H54 (cell line): ENCODE measurements around the gene TCP11.

Source experiments
- DNase-seq: peaks from one replicate; pipeline ENCODE4 v3.0.0; 2011; ENCODE audit warnings: low spot score, mixed read lengths; ENCODE audit not compliant: insufficient read length
- FAIRE-seq: peaks from 3 replicates; lab custom pipeline; 2011; peaks lifted over from hg19 to GRCh38; lab: Jason Lieb, UNC
- POLR2A ChIP-seq: IDR thresholded peaks from 2 replicates; pipeline ENCODE4 v1.6.1; 2011; ENCODE audit warnings: low read depth, mild to moderate bottlenecking, low read length

The TCP11 gene

DNA sequence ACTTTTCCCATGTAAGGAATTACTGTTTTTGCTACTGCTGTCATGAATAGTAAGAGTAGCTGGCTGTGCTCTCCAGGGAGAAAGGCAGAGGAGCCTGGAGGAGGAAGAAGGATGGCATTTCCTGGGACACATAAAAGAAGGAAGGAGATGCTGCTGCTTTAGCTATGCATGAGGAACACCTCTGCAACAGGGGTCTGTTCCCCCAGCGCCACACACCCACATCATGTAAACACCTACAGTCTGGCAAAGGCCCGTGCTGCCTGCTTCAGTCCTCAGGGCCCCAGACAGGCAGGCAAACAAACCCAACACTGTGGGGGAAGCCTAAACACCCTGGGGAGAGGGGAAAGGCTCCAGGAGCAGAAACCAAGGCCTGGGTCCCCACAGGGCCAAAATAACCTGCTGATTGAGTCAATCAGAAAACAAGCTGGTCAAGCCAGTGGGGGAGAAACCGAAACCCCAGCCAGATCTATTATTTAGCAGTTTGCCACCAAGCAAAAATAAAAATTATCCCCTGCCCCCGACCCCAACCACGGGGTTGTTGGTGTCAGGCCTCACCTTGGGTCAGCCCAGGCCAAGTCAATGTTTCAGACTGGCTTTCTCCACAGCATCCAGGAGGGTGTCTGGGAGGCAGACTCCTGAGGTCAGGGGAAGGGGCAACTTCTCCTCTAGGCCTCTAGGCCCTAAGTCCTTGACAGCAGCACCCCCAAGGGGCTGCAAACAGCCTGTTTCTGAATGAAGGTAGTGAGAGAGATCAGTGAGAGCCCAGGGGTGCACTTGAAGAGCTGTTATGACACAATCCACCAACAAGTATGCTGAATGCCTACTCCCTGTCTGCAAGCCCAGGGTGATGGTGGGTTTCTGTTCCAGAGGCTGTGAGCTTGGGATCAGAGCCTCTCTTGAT is 38.0 kb upstream of the TCP11 start:
- no peak for DNase-seq
- TF ChIP-seq POLR2A, result no peak

DNA sequence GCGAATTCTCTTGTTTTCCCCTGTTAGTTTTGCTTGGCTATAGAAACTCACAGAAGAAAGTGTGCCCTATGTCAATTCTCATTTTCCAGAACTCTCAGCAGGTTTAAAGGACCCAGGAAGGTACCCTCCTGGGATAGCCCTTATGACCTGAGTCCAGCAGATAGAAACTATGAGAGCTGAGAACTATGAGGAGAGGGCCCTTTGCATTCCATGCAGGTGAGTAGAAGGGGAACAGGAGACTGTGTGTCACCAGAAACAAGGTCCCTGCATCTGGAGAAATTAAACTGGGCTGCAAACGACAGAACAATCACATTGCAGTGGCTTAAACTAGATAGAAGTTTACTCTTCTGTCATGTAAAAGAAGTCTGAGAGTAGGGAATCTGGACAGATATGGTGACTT is 36.9 kb upstream of the TCP11 start:
- DNase-seq, result no peak
- no peak for FAIRE-seq
- no peak for TF ChIP-seq POLR2A

More for the DNA sequence above, 38.0 kb upstream of the TCP11 start:
- no peak for FAIRE-seq

DNA sequence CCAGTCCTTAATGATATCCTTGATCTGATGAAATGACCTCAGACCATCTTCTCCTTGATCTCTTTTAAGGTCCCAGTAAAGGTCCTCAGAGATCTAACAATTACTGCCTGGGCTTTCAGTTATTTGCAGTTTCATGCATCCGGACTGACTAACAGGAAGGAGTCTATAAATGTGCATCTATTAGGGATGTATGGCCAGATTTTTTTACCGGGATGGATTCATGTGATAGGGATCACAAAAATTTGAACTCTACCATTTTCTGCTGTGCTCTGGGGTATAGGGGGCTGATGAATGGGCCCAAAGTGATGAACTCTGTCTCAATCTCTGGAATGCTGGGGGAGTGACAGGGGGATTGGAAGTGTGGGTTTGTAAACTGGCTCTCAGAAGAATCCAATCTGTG is 36.5 kb upstream of the TCP11 start:
- no peak for TF ChIP-seq POLR2A
- DNase-seq, result no peak
- no peak for FAIRE-seq

GRCh38 chr6:35177157-35177556 is 36.0 kb upstream of the TCP11 start:
- no peak for DNase-seq
- FAIRE-seq, result no peak
- TF ChIP-seq POLR2A, result no peak

DNA sequence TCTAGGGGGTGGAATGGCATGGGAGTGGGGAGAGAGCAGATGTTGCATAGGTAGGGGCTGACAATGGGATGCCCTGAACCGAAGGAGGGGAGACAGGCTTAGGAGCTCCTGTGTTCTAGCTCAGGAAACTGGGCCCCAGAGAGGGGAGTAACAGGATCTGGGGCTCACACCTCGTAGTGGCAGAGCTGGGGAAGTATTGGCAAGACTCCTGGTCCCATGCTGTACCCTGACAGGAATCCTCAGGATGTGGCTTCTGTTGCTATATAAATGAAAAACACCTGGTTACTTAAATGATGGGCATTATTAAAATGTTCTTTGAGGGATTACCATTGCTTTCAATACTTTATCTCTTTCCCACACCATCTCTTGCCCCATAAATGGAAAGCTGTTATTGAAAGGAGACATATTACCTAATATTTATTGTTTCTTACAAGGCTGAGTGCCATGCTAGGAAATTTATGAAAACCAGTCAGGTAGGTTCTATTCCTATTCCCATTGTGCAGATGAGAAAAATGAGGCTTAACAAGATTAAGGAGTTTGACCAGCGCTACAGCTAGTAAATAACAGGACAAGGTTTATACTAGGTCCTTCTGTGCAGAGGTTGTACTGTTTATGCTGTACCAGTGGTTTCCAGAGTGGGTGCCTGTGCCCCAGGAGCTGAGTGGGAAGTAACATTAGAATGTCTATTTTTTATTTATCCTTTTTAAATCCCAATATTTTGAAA is 35.3 kb upstream of the TCP11 start:
- FAIRE-seq (no peak), DNase-seq (no peak)
- TF ChIP-seq POLR2A, result no peak

GRCh38 chr6:35174501-35174900 is 33.4 kb upstream of the TCP11 start:
- TF ChIP-seq POLR2A, result no peak
- no peak for DNase-seq
- no peak for FAIRE-seq

- no peak for TF ChIP-seq POLR2A
- no peak for FAIRE-seq
- no peak for DNase-seq
Measured at GRCh38 chr6:35174088-35174434, 32.9 kb upstream of the TCP11 start.

- FAIRE-seq (no peak), DNase-seq (no peak)
- no peak for TF ChIP-seq POLR2A
Measured at GRCh38 chr6:35173427-35174087, 32.4 kb upstream of the TCP11 start.

DNA sequence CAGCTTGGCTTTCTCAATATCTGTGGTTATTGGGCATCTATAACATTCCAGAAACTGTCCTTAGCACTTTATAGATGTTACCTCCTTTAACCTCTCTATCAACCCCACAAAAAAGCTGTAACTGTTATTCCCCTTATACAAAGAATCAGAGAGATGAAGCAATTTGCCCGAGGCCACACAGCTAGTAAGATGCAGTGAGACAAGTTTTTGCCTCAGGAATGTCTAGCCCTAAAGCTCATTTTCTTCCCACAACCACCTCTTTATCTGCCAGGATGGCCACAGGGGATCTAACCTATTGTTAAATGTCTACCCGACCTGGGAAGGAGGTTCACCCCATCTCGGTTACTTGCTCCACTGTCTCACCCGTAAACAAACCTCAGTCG is 31.9 kb upstream of the TCP11 start:
- TF ChIP-seq POLR2A, result no peak
- DNase-seq, result no peak
- no peak for FAIRE-seq

GRCh38 chr6:35170891-35171290 is 29.8 kb upstream of the TCP11 start:
- FAIRE-seq, result no peak

GRCh38 chr6:35170166-35170565 is 29.0 kb upstream of the TCP11 start:
- DNase-seq (no peak), FAIRE-seq (no peak)
- TF ChIP-seq POLR2A, result no peak

More at GRCh38 chr6:35170891-35171290, 29.8 kb upstream of the TCP11 start:
- no peak for TF ChIP-seq POLR2A
- no peak for DNase-seq

DNA sequence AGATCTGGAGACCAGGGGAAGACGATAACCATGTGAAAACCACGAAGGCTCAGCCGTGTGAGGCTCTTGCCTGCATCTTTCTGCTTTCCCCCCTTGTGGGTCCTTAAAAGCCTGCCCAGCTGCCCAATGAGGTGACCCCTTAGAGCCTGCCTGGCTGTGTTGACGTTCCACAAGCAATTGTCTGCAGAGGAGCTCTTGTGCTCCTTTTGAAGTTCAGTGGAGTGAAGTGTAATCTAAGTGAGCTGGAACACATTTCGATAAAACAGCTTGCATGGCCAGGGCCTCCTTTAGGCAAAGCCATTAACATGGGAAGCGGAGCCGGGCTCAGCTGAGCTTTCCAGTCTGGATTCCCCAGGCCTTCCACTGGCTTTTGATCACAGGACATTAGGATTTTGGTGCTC is 27.3 kb upstream of the TCP11 start:
- FAIRE-seq (no peak), DNase-seq (no peak)
- no peak for TF ChIP-seq POLR2A

- FAIRE-seq, result no peak
- no peak for TF ChIP-seq POLR2A
- no peak for DNase-seq
Measured at GRCh38 chr6:35167505-35167904, 26.4 kb upstream of the TCP11 start.

DNA sequence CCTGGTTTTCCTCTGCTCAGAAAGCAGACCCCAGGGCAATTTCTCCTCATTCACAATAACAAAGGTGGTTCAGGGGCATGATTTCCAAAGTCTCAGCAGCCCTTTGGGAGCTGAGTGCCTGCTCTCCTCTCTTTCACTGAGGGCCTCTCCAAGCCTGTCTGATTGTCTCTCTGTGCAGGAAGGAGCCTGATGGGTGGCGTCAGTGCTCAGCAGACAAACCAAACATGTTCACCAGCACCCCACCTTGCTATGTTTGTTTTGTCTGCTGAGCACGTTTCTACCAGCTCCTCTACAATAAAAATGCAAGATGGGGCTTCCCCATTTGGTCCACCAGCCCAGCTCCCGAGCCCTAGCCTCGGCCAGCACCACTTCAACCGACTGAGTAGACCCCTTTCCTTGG is 25.4 kb upstream of the TCP11 start:
- TF ChIP-seq POLR2A, result no peak
- no peak for DNase-seq
- no peak for FAIRE-seq
